ENCODE measurements around the gene DLEU7.

Gene DLEU7

GRCh38 chr13:50845211-50845610, 1.7 kb upstream of the DLEU7 start:
- no peak for DNase-seq (ENCODE audit: low read depth)
- TF ChIP-seq, protein P1, sequence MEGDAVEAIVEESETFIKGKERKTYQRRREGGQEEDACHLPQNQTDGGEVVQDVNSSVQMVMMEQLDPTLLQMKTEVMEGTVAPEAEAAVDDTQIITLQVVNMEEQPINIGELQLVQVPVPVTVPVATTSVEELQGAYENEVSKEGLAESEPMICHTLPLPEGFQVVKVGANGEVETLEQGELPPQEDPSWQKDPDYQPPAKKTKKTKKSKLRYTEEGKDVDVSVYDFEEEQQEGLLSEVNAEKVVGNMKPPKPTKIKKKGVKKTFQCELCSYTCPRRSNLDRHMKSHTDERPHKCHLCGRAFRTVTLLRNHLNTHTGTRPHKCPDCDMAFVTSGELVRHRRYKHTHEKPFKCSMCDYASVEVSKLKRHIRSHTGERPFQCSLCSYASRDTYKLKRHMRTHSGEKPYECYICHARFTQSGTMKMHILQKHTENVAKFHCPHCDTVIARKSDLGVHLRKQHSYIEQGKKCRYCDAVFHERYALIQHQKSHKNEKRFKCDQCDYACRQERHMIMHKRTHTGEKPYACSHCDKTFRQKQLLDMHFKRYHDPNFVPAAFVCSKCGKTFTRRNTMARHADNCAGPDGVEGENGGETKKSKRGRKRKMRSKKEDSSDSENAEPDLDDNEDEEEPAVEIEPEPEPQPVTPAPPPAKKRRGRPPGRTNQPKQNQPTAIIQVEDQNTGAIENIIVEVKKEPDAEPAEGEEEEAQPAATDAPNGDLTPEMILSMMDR (IDR thresholded peaks at IDR 0.05; ENCODE audit: low read length, missing control alignments): no peak
- no peak overlapping the region for H3K4me3 ChIP-seq (replicated peaks; ENCODE audit: low read depth, low read length)

GRCh38 chr13:50844084-50844875, 788 bp upstream of the DLEU7 start:
- H3K4me3 ChIP-seq (replicated peaks; ENCODE audit: low read depth, low read length): no peak overlapping the region
- TF ChIP-seq, protein P1 (IDR thresholded peaks at IDR 0.05; ENCODE audit: low read length, missing control alignments): no peak
- no peak for DNase-seq (ENCODE audit: low read depth)

GRCh38 chr13:50842990-50843256, 569 bp downstream of the DLEU7 start:
- H3K4me3 ChIP-seq (replicated peaks; ENCODE audit: low read depth, low read length): no peak overlapping the region
- TF ChIP-seq, protein P1 (IDR thresholded peaks at IDR 0.05; ENCODE audit: low read length, missing control alignments): no peak
- no peak for DNase-seq (ENCODE audit: low read depth)

- TF ChIP-seq, protein P1 (IDR thresholded peaks at IDR 0.05; ENCODE audit: low read length, missing control alignments): no peak
- no peak overlapping the region for H3K4me3 ChIP-seq (replicated peaks; ENCODE audit: low read depth, low read length)
- DNase-seq (ENCODE audit: low read depth): no peak
These were observed 1.1 kb downstream of the DLEU7 start for GRCh38 chr13:50842251-50842989.

GRCh38 chr13:50841786-50842185, 1.7 kb downstream of the DLEU7 start:
- no peak overlapping the region for H3K4me3 ChIP-seq (replicated peaks; ENCODE audit: low read depth, low read length)
- no peak for DNase-seq (ENCODE audit: low read depth)
- TF ChIP-seq, protein P1 (IDR thresholded peaks at IDR 0.05; ENCODE audit: low read length, missing control alignments): no peak

- no peak for DNase-seq (ENCODE audit: low read depth)
- TF ChIP-seq, protein P1 (IDR thresholded peaks at IDR 0.05; ENCODE audit: low read length, missing control alignments): no peak
- H3K4me3 ChIP-seq (replicated peaks; ENCODE audit: low read depth, low read length): no peak overlapping the region
These were observed 3.2 kb downstream of the DLEU7 start for GRCh38 chr13:50840284-50840683.
